ENCODE measurements around the gene LHFPL2. TPM values are rescaled to one million over a fixed set of nuclear protein-coding genes. Genes with fewer than 3 reads are reported as not detected.

The LHFPL2 gene
- total RNA-seq, 2 donors from 2014 or later: 30.1 to 72.6 TPM

DNA sequence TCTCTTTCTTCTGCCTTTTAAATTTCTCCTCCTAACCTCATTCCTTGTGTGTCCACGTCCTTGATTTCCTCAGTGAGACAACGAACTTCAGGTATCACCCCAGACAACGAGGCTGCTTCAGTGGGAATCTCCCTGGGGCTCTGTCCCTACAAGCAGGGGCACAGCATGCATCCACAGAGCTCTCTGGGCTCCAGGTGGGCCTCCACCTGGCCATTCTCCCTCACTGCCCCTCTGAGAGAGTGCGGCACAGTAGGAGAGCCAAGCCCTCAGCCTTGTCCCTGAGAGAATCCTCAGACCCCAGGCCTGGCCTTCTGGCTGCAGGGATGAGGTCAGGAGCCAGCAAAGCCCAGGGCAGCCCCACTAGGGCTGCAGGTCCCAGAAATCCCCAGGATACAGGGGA is 105.3 kb downstream of the LHFPL2 start:
- H3K4me3 ChIP-seq: no peak overlapping the region
- no peak for ATAC-seq (ENCODE audit: insufficient number of reproducible peaks, low FRiP score, low read depth)
- no peak for DNase-seq (ENCODE audit: low spot score)
- H3K27me3 ChIP-seq (replicated peaks; ENCODE audit: insufficient read depth): no peaks in the 10 kb centered on the region
- no peaks in the 10 kb centered on the region for H3K36me3 ChIP-seq
- H3K9me3 ChIP-seq: no peaks in the 10 kb centered on the region
- H3K27ac ChIP-seq: no peak overlapping the region
- peaks cover 22 to 84% of the 10 kb centered on the region in 2 donors for H3K4me1 ChIP-seq (ENCODE audit: control insufficient read depth in 1 of 2, low read depth in 2 of 2)
- TF ChIP-seq, protein P1, sequence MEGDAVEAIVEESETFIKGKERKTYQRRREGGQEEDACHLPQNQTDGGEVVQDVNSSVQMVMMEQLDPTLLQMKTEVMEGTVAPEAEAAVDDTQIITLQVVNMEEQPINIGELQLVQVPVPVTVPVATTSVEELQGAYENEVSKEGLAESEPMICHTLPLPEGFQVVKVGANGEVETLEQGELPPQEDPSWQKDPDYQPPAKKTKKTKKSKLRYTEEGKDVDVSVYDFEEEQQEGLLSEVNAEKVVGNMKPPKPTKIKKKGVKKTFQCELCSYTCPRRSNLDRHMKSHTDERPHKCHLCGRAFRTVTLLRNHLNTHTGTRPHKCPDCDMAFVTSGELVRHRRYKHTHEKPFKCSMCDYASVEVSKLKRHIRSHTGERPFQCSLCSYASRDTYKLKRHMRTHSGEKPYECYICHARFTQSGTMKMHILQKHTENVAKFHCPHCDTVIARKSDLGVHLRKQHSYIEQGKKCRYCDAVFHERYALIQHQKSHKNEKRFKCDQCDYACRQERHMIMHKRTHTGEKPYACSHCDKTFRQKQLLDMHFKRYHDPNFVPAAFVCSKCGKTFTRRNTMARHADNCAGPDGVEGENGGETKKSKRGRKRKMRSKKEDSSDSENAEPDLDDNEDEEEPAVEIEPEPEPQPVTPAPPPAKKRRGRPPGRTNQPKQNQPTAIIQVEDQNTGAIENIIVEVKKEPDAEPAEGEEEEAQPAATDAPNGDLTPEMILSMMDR (IDR thresholded peaks at IDR 0.05): no peak

DNA sequence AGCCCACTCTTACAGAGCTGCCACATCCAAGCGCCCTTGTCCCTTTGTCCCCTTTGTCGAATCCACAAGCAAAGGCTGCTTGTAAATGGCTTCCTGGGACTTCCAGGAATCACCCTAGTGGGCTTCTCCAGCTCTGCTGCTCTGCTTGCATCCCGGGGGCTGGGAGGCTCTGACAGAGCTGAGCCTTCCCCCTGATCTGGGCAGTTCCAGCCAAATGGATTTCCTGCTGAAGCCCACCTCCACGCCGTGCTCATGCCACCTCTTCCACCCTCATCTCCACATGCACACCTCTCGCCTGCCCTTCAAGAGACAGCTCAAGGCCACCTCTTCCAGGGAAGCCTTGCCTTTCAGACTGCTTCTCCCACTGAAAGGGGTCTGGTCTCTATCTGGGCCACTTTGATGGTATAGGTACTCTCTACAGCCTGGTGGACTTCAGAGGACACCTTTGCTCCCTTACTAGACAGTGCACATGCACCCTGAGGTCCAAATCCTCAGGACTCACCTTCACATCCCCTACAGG is 106.2 kb downstream of the LHFPL2 start:
- ATAC-seq (ENCODE audit: insufficient number of reproducible peaks, low FRiP score, low read depth): no peak
- Histone ChIP-seq H3K4me1 (ENCODE audit: control insufficient read depth in 1 of 2, low read depth in 2 of 2) (peaks cover 17 to 85% of the 10 kb centered on the region in 2 donors), H3K27ac (no peak overlapping the region), H3K9me3 (no peaks in the 10 kb centered on the region), H3K4me3 (no peak overlapping the region), H3K27me3 (replicated peaks; ENCODE audit: insufficient read depth) (no peaks in the 10 kb centered on the region), H3K36me3 (no peaks in the 10 kb centered on the region)
- TF ChIP-seq, protein P1 (IDR thresholded peaks at IDR 0.05): no peak
- DNase-seq (ENCODE audit: low spot score): no peak

DNA sequence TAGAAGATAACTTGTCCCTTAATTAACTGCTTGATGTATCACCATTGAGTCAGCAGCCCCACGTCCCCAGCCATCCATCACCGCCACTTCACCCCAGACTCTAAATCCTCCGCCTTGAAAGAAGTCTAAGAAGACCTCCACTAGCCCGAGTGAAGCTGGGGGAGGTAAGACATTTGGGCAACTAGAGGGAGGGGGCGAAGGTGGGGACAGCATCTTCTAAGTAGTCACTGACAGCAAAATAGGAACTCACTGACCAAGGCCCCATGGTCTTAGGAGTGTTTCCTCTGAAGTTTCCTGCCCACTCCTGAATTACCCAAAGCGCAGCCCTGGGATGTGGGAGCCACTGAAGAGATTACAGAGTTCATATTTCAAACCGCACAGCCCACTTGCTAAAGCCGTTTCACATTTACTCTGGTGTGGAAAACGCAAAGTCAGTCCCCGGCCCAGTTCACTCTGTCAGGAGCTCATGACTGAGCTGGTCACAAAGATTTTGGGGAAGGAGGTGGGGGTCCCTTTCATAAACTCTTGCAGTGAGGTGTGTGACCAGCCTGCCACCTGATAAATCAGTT is 107.4 kb downstream of the LHFPL2 start:
- Histone ChIP-seq H3K27me3 (replicated peaks; ENCODE audit: insufficient read depth) (no peaks in the 10 kb centered on the region), H3K4me1 (ENCODE audit: control insufficient read depth in 1 of 2, low read depth in 2 of 2) (peaks cover 5 to 81% of the 10 kb centered on the region in 2 donors), H3K27ac (no peak overlapping the region), H3K9me3 (no peaks in the 10 kb centered on the region), H3K36me3 (no peaks in the 10 kb centered on the region), H3K4me3 (no peak overlapping the region)
- TF ChIP-seq, protein P1 (IDR thresholded peaks at IDR 0.05): no peak
- no peak for ATAC-seq (ENCODE audit: insufficient number of reproducible peaks, low FRiP score, low read depth)
- DNase-seq (ENCODE audit: low spot score): no peak

DNA sequence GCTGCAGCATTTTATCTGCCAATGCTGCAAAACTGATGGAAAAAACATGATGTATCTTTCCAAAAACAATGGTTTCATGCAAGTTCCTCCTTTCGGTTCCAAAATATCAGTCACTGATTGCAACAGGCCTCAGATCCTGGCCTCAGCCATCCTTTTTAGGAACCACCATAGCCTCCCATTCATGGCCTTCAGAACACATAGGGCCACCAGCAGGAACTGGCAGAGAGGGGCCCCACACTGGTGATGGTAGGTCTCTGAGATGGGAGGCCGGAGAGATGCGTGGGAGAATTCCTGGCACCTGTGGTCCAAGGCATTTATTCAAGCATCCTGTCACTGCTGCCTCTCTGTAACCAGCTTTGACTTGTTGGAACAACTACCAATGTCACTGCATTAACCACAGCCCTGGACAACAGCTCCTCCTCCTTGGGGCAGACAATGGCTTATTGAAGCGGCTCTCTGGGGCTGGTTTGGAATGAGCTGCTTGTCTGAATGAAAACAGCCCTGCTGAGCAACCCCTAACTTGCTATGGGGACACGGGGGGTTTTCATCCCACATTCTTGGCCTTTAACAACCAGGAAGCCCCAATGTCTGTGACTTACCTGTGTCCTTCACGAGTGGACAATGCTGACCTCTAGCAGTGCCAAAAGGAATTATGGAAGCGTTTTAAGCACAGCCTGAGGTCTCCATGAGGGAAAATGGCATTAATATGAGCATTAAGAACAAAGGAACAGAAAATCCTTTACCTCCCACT is 108.1 kb downstream of the LHFPL2 start:
- Histone ChIP-seq H3K4me3 (no peak overlapping the region), H3K27ac (peak overlapping the region in 1 of 2 donors; percentile 3)

More for the DNA sequence above, 108.1 kb downstream of the LHFPL2 start:
- Histone ChIP-seq H3K4me1 (ENCODE audit: control insufficient read depth in 1 of 2, low read depth in 2 of 2) (peaks cover 3 to 80% of the 10 kb centered on the region in 2 donors), H3K27me3 (replicated peaks; ENCODE audit: insufficient read depth) (no peaks in the 10 kb centered on the region), H3K9me3 (no peaks in the 10 kb centered on the region), H3K36me3 (no peaks in the 10 kb centered on the region)
- DNase-seq (ENCODE audit: low spot score) (no peak), ATAC-seq (ENCODE audit: insufficient number of reproducible peaks, low FRiP score, low read depth) (no peak)
- TF ChIP-seq, protein P1 (IDR thresholded peaks at IDR 0.05): no peak
